Effector memory CD4-positive, alpha-beta T cell (primary cell): ENCODE data around the gene EXOC4.

Experiments
- DNase-seq, 3 donors: peaks; one replicate each; pipeline ENCODE4 v3.0.0-alpha.2; 2020
- H3K27ac ChIP-seq: 2 replicates; pipeline ENCODE4 v1.7.0; 2013; ENCODE audit warnings: mild to moderate bottlenecking, low read length, moderate library complexity; ENCODE audit not compliant: insufficient read depth, poor library complexity, severe bottlenecking
- H3K27me3 ChIP-seq: replicated peaks from 2 replicates; pipeline ENCODE4 v1.7.0; 2013; ENCODE audit warnings: mild to moderate bottlenecking, low read length; ENCODE audit not compliant: insufficient read depth, control insufficient read depth, poor library complexity, severe bottlenecking
- H3K36me3 ChIP-seq: 2 replicates; pipeline ENCODE4 v1.7.0; 2013; ENCODE audit warnings: mild to moderate bottlenecking, low read length, moderate library complexity; ENCODE audit not compliant: control insufficient read depth, insufficient read depth
- H3K4me1 ChIP-seq: 2 replicates; pipeline ENCODE4 v1.7.0; 2013; ENCODE audit warnings: low read length, mild to moderate bottlenecking; ENCODE audit not compliant: control insufficient read depth, insufficient read depth, poor library complexity, severe bottlenecking
- H3K4me3 ChIP-seq: 2 replicates; pipeline ENCODE4 v1.7.0; 2013; ENCODE audit warnings: low read length, low read depth, mild to moderate bottlenecking; ENCODE audit not compliant: insufficient read depth, poor library complexity, severe bottlenecking
- H3K9me3 ChIP-seq: 2 replicates; pipeline ENCODE4 v1.7.0; 2013; ENCODE audit warnings: mild to moderate bottlenecking, low read length, moderate library complexity; ENCODE audit not compliant: control insufficient read depth

EXOC4 gene

GRCh38 chr7:133819695-133820094, 566.8 kb downstream of the EXOC4 start:
- H3K36me3 ChIP-seq, result no peaks in the 10 kb centered on the region
- no peaks in the 10 kb centered on the region for H3K9me3 ChIP-seq
- no peak overlapping the region for H3K27ac ChIP-seq
- no peak overlapping the region for H3K4me3 ChIP-seq
- no peaks in the 10 kb centered on the region for H3K27me3 ChIP-seq
- DNase-seq, result no peak
- H3K4me1 ChIP-seq, result no peaks in the 10 kb centered on the region

- DNase-seq, result no peak
- Histone ChIP-seq H3K27me3 (no peaks in the 10 kb centered on the region), H3K36me3 (no peaks in the 10 kb centered on the region), H3K9me3 (no peaks in the 10 kb centered on the region), H3K4me3 (no peak overlapping the region), H3K4me1 (no peaks in the 10 kb centered on the region), H3K27ac (no peak overlapping the region)
Observed at GRCh38 chr7:133820584-133820983, 567.7 kb downstream of the EXOC4 start.

GRCh38 chr7:133821171-133821570, 568.3 kb downstream of the EXOC4 start:
- H3K4me1 ChIP-seq, result no peaks in the 10 kb centered on the region
- no peak for DNase-seq
- no peak overlapping the region for H3K27ac ChIP-seq
- H3K36me3 ChIP-seq, result no peaks in the 10 kb centered on the region
- no peaks in the 10 kb centered on the region for H3K9me3 ChIP-seq
- no peak overlapping the region for H3K4me3 ChIP-seq
- H3K27me3 ChIP-seq, result no peaks in the 10 kb centered on the region

- Histone ChIP-seq H3K36me3 (no peaks in the 10 kb centered on the region), H3K9me3 (no peaks in the 10 kb centered on the region), H3K27me3 (no peaks in the 10 kb centered on the region), H3K4me3 (no peak overlapping the region), H3K4me1 (no peaks in the 10 kb centered on the region), H3K27ac (no peak overlapping the region)
- DNase-seq, result no peak
Observed at GRCh38 chr7:133822001-133822641, 569.2 kb downstream of the EXOC4 start.

- no peak overlapping the region for H3K4me3 ChIP-seq
- H3K27ac ChIP-seq, result no peak overlapping the region
- no peaks in the 10 kb centered on the region for H3K9me3 ChIP-seq
- DNase-seq, result no peak
- no peaks in the 10 kb centered on the region for H3K36me3 ChIP-seq
- no peaks in the 10 kb centered on the region for H3K27me3 ChIP-seq
- H3K4me1 ChIP-seq, result no peaks in the 10 kb centered on the region
Observed at GRCh38 chr7:133822868-133823552, 570.1 kb downstream of the EXOC4 start.

- H3K4me1 ChIP-seq, result no peaks in the 10 kb centered on the region
- H3K9me3 ChIP-seq, result no peaks in the 10 kb centered on the region
- no peak overlapping the region for H3K4me3 ChIP-seq
- H3K27ac ChIP-seq, result no peak overlapping the region
- no peak for DNase-seq
- H3K27me3 ChIP-seq, result no peaks in the 10 kb centered on the region
- no peaks in the 10 kb centered on the region for H3K36me3 ChIP-seq
Observed at GRCh38 chr7:133824132-133824531, 571.3 kb downstream of the EXOC4 start.

- H3K36me3 ChIP-seq, result no peaks in the 10 kb centered on the region
- no peaks in the 10 kb centered on the region for H3K9me3 ChIP-seq
- no peaks in the 10 kb centered on the region for H3K4me1 ChIP-seq
- DNase-seq, result no peak
- no peaks in the 10 kb centered on the region for H3K27me3 ChIP-seq
- H3K4me3 ChIP-seq, result no peak overlapping the region
- H3K27ac ChIP-seq, result no peak overlapping the region
Observed at GRCh38 chr7:133827707-133828623, 575.1 kb downstream of the EXOC4 start.

GRCh38 chr7:133828906-133829305, 576.0 kb downstream of the EXOC4 start:
- Histone ChIP-seq H3K9me3 (no peaks in the 10 kb centered on the region), H3K4me3 (no peak overlapping the region), H3K27ac (no peak overlapping the region), H3K36me3 (no peaks in the 10 kb centered on the region), H3K4me1 (no peaks in the 10 kb centered on the region), H3K27me3 (no peaks in the 10 kb centered on the region)
- no peak for DNase-seq

GRCh38 chr7:133829336-133829897, 576.5 kb downstream of the EXOC4 start:
- Histone ChIP-seq H3K36me3 (no peaks in the 10 kb centered on the region), H3K4me3 (no peak overlapping the region), H3K9me3 (no peaks in the 10 kb centered on the region), H3K27ac (no peak overlapping the region), H3K27me3 (no peaks in the 10 kb centered on the region), H3K4me1 (no peaks in the 10 kb centered on the region)
- DNase-seq, result no peak
